T47D (cell line): ENCODE results near the gene TRIM8.

ENCODE experiments used
- DNase-seq, 2 experiments: peaks; one replicate each; pipeline versions ENCODE4 v3.0.0 to v3.0.0-alpha.2; 2011 to 2012; ENCODE audit warnings: low read depth in 1 of 2, low spot score in 1 of 2
- JUND ChIP-seq: IDR thresholded peaks from 2 replicates; pipeline ENCODE4 v1.6.1; 2012; ENCODE audit warnings: low read depth
- in situ Hi-C: cut with HindIII; loops from 2 replicates; pipeline ENCODE4 v1.10.0; 2016; ENCODE audit warnings: low sequenced_read_pairs, low pct_unique_long_range_greater_than_20kb

The TRIM8 gene

DNA sequence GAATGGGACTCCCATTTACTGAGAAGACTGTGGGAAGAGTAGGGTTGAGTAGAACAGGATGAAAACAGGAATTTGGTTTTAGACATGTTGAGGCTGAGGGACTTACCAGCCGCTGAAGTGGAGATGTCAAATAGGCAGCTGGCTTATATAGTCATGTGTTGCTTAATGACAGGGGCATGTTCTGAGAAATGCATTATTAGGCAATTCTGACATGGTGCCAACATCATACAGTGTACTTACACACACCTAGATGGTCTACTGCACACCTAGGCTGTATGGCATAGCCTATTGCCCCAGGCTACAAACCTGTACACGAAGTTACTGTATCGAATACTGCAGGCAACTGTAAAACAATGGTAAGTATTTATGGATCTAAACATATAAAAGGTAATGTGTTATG, 52.5 kb downstream of the TRIM8 start:
- no peak for DNase-seq
- no peak for TF ChIP-seq JUND
- in situ Hi-C loops = no loop called here

DNA sequence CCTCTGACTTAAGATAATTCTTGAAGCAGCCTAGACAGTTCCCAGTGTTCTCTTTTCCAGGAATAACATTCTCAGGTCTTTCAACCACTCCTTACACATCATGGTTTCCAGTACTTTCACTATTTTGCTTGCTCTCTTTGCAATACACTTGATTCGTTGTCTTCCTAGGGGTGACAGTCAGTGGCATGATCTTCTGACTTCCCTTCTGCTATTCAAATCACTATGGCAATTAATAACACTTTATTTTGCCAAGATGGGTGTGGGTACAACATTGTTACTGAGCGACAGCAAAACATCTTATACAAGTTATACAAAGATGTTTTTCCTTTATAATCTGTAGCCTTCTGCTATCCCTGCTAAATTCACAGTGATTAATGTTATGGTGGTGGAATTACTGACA, 54.6 kb downstream of the TRIM8 start:
- TF ChIP-seq JUND = no peak

DNA sequence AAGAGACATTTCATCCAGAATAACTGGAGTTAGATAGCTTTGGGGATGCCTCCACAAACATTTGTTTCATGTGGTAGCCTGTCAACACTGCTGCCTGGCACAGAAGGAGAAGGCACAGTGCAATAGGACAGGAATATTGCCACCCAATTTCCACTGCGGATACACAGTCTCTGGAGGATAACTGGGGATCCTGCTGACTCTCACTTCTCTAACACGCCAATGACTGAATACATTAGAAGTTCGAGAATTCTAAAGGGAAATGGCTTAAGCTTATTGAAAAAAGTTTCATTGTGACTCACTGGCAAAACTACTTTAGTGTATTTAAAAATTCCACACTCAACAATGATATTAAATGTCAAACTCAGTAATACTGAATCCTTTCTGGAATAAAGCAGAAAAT, 57.0 kb downstream of the TRIM8 start:
- DNase-seq = no peak
- TF ChIP-seq JUND = no peak
- in situ Hi-C loops = no loop called here

More for the DNA sequence above, 54.6 kb downstream of the TRIM8 start:
- in situ Hi-C loops = no loop called here
- no peak for DNase-seq

GRCh38 chr10:102701796-102702195, 57.5 kb downstream of the TRIM8 start:
- no peak for DNase-seq
- TF ChIP-seq JUND = no peak
- in situ Hi-C loops = no loop called here

DNA sequence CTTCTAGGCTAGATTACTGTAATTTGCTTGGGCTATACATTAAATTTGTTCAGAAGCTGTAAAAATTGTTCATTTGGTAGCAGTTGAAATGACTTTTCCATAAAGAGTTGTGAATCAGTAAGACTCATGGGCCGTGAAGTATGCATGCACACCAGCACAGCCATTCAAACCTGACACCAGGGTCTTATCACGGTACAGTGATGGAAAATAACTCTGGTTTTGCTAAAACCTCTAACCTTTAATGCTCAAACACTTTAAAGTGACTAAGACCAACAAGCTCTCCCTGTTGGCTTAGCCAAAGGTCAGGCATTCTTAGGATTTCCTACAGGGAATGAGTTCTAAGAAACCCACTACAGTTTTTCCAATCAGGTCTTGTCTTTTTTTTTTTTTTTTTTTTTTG, 58.5 kb downstream of the TRIM8 start:
- no peak for TF ChIP-seq JUND
- DNase-seq = no peak
- in situ Hi-C loops = no loop called here

DNA sequence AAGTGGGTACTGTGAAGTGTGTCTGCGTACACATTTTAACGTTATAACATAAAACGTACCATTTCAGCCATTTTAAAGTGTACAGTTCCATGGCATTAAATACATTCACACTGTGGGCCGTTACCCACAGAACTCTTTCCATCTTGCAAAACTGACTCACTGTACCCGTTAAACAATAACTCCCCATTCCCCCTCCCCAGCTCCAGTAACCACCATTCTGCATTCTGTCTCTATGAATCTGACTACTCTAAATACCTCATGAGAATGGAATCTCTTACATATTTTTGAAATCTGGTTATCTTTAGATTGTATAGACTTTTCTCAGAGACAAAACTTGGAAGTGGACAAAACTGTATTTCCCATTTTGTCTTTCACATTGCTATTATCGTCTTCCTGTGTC, 60.6 kb downstream of the TRIM8 start:
- TF ChIP-seq JUND = no peak
- DNase-seq = no peak
- in situ Hi-C loops = no loop called here

GRCh38 chr10:102705531-102705930, 61.3 kb downstream of the TRIM8 start:
- DNase-seq = no peak
- in situ Hi-C loops = no loop called here
- TF ChIP-seq JUND = no peak
